HCT116 (cell line): Measurements from ENCODE around the gene LRRK2. TPM values are rescaled to one million over a fixed set of nuclear protein-coding genes. Genes with fewer than 3 reads are reported as not detected.

Source experiments
- ATAC-seq: fragments of 200-7000 bp; cut with Tn5 transposase; 2 replicates; pipeline ENCODE4 v1.9.1; 2020; ENCODE audit warnings: mild to moderate bottlenecking, moderate library complexity
- BruUV-seq: library from RNA; stranded (reverse); fragments of 400-500 nt; replicated peaks from 2 replicates; lab custom pipeline; 2021; lab: Mats Ljungman, UMichigan
- CTCF ChIA-PET: fragments of 300-600 bp; sonication (Branson Sonifier 250); formaldehyde crosslinking; loops from one replicate; lab custom pipeline; 2021; ENCODE audit warnings: antibody characterized with exemption; lab: Charles Lee
- POLR2A ChIA-PET: fragments of 300-600, 350-600 bp; sonication (Branson Sonifier 250); formaldehyde crosslinking; loops from one replicate; lab custom pipeline; 2021; ENCODE audit warnings: antibody characterized with exemption; lab: Charles Lee
- RAD21 ChIA-PET, 2 experiments: fragments of 300-600 bp; sonication (Branson Sonifier 250); formaldehyde crosslinking; loops; one replicate each; lab custom pipeline; 2023; ENCODE audit warnings: low total read pairs in 2 of 2; ENCODE audit not compliant: uncharacterized antibody in 2 of 2, unreplicated experiment in 2 of 2, low non-redundant PET in 1 of 2; lab: Charles Lee
- DNase-seq: peaks from one replicate; pipeline ENCODE4 v3.0.0-alpha.2; 2010; ENCODE audit warnings: low read depth, low spot score
- H2AFZ ChIP-seq: fragments of 200-600 bp; shearing (Covaris generic), sonication (generic); 2 replicates; pipeline ENCODE4 v1.6.1; 2017; ENCODE audit warnings: low read depth, mixed run types, mixed read lengths, antibody characterized with exemption, low read length; ENCODE audit not compliant: poor library complexity, severe bottlenecking
- H3K27ac ChIP-seq: 2 replicates; pipeline ENCODE4 v1.5.1; 2012; ENCODE audit warnings: low read depth, low read length
- H3K27me3 ChIP-seq: fragments of 200-600 bp; sonication (generic); 2 replicates; pipeline ENCODE4 v1.6.1; 2016; ENCODE audit warnings: mixed run types, low read length, mixed read lengths; ENCODE audit not compliant: insufficient read depth
- H3K36me3 ChIP-seq, 2 experiments: fragments of 200-500 bp in 1 of 2; fragments of 200-600 bp in 1 of 2; sonication (Bioruptor generic) in 1 of 2; sonication (generic) in 1 of 2; 2 replicates each; pipeline versions ENCODE4 v1.5.1 to v1.6.1; 2014 to 2016; ENCODE audit warnings: low read length in 2 of 2, inconsistent platforms in 1 of 2, mixed read lengths in 1 of 2, mixed run types in 1 of 2; ENCODE audit not compliant: insufficient read depth in 2 of 2, control insufficient read depth in 1 of 2
- H3K4me1 ChIP-seq, 2 experiments: fragments of 200-600 bp in 1 of 2; sonication (generic) in 1 of 2; 2 replicates each; pipeline versions ENCODE4 v1.5.1 to v1.6.1; 2012 to 2017; ENCODE audit warnings: low read length in 2 of 2, inconsistent platforms in 1 of 2, mild to moderate bottlenecking in 1 of 2, mixed read lengths in 1 of 2, mixed run types in 1 of 2, moderate library complexity in 1 of 2; ENCODE audit not compliant: insufficient read depth in 2 of 2, control insufficient read depth in 1 of 2
- H3K4me2 ChIP-seq: fragments of 200-600 bp; sonication (generic); 2 replicates; pipeline ENCODE4 v1.6.1; 2017; ENCODE audit warnings: mixed run types, low read length, mixed read lengths
- H3K4me3 ChIP-seq, 2 experiments: fragments of 200-600 bp in 1 of 2; sonication (generic) in 1 of 2; replicated peaks in 1 of 2; 2 replicates each; pipeline ENCODE4 v1.5.1; 2011 to 2016; ENCODE audit warnings: low read length in 2 of 2, control low read depth in 1 of 2, low read depth in 1 of 2, mild to moderate bottlenecking in 1 of 2, mixed read lengths in 1 of 2, mixed run types in 1 of 2
- H3K79me2 ChIP-seq: fragments of 200-600 bp; sonication (generic); 2 replicates; pipeline ENCODE4 v1.6.1; 2017; ENCODE audit warnings: mild to moderate bottlenecking, mixed run types, low read length, moderate library complexity, mixed read lengths; ENCODE audit not compliant: insufficient read depth
- H3K9ac ChIP-seq: fragments of 200-600 bp; sonication (generic); 2 replicates; pipeline ENCODE4 v1.6.1; 2016; ENCODE audit warnings: low read length, mixed read lengths
- H3K9me2 ChIP-seq: fragments of 200-600 bp; sonication (generic), shearing (Covaris generic); 2 replicates; pipeline ENCODE4 v1.6.1; 2017; ENCODE audit warnings: mixed run types, mild to moderate bottlenecking, moderate library complexity; ENCODE audit not compliant: insufficient read depth
- H3K9me3 ChIP-seq, 2 experiments: fragments of 200-500 bp in 1 of 2; fragments of 200-600 bp in 1 of 2; sonication (Bioruptor generic) in 1 of 2; sonication (generic) in 1 of 2; 2 replicates each; pipeline ENCODE4 v1.6.1; 2014 to 2017; ENCODE audit warnings: low read length in 2 of 2, mixed read lengths in 2 of 2, inconsistent platforms in 1 of 2, low read depth in 1 of 2, mild to moderate bottlenecking in 1 of 2, mixed run types in 1 of 2, moderate library complexity in 1 of 2; ENCODE audit not compliant: control insufficient read depth in 1 of 2, insufficient read depth in 1 of 2
- H4K20me1 ChIP-seq: fragments of 200-600 bp; sonication (generic), shearing (Covaris generic); 2 replicates; pipeline ENCODE4 v1.6.1; 2017; ENCODE audit warnings: mixed run types, mild to moderate bottlenecking, moderate library complexity; ENCODE audit not compliant: insufficient read depth
- CTCF ChIP-seq, 3 experiments: fragments of 200-600 bp in 1 of 3; sonication (generic) in 1 of 3; IDR thresholded peaks in 2 of 3; conservative IDR thresholded peaks in 1 of 3; 2 replicates each; pipeline ENCODE4 v1.5.1; 2012 to 2017; ENCODE audit warnings: low read depth in 2 of 3, low read length in 2 of 3, antibody characterized with exemption in 1 of 3, borderline replicate concordance in 1 of 3, control low read depth in 1 of 3, mild to moderate bottlenecking in 1 of 3, mixed read lengths in 1 of 3, mixed run types in 1 of 3, moderate library complexity in 1 of 3; ENCODE audit not compliant: insufficient read depth in 1 of 3
- EGR1 ChIP-seq: IDR thresholded peaks from 2 replicates; pipeline ENCODE4 v1.6.1; 2012; ENCODE audit warnings: low read depth
- FOSL1 ChIP-seq: IDR thresholded peaks from 2 replicates; pipeline ENCODE4 v1.6.1; 2012; ENCODE audit warnings: low read depth
- JUND ChIP-seq: IDR thresholded peaks from 2 replicates; pipeline ENCODE4 v1.6.1; 2012
- RAD21 ChIP-seq: IDR thresholded peaks from 2 replicates; pipeline ENCODE4 v1.6.1; 2012; ENCODE audit warnings: low read depth, mild to moderate bottlenecking
- REST ChIP-seq: IDR thresholded peaks from 2 replicates; pipeline ENCODE4 v1.6.1; 2012; ENCODE audit warnings: low read depth
- ZNF274 ChIP-seq: fragments of 200-500 bp; sonication (Bioruptor generic); IDR thresholded peaks from 2 replicates; pipeline ENCODE4 v1.6.1; 2014; ENCODE audit warnings: mild to moderate bottlenecking, low read depth, low read length, inconsistent platforms
- intact Hi-C: fragments of 100-400 bp; cut with micrococcal nuclease; formaldehyde crosslinking; loops from 2 replicates; pipeline ENCODE4 v1.10.0; 2022
- total RNA-seq: library from RNA; stranded (reverse); gene quantifications from one replicate; pipeline ENCODE4 v1.2.1, GENCODE V29; 2021; ENCODE audit not compliant: unreplicated experiment

The LRRK2 gene
- total RNA-seq, 1 experiment from 2014 or later, result 0.20 TPM

- H3K9ac ChIP-seq, result no peak overlapping the region
- no peak overlapping the region for H3K4me2 ChIP-seq
- ATAC-seq, result no peak
- ChIA-PET POLR2A (no interaction called here), RAD21 (no interaction called here)
- H3K27ac ChIP-seq, result no peak overlapping the region
- no peaks in the 10 kb centered on the region for H4K20me1 ChIP-seq
- H3K4me1 ChIP-seq, result no peaks in the 10 kb centered on the region
- H3K27me3 ChIP-seq, result no peaks in the 10 kb centered on the region
- H3K9me2 ChIP-seq, result no peaks in the 10 kb centered on the region
- no TSS peak for BruUV-seq
- TF ChIP-seq ZNF274, result no peak
- TF ChIP-seq, all 23 proteins: peak for 0
- Histone ChIP-seq H3K4me3 (no peak overlapping the region), H3K9me3 (no peaks in the 10 kb centered on the region), H2AFZ (no peak overlapping the region), H3K79me2 (no peaks in the 10 kb centered on the region), H3K36me3 (no peaks in the 10 kb centered on the region)
- CTCF ChIA-PET, result no interaction called here
- DNase-seq, result no peak
- intact Hi-C loops, result no loop called here
Measured at GRCh38 chr12:40225984-40226602, 1.3 kb downstream of the LRRK2 start.

GRCh38 chr12:40226705-40227104 is 1.9 kb downstream of the LRRK2 start:
- no peak for ATAC-seq
- Histone ChIP-seq H3K4me2 (no peak overlapping the region), H3K4me3 (no peak overlapping the region), H3K4me1 (no peaks in the 10 kb centered on the region), H3K9me3 (no peaks in the 10 kb centered on the region)
- POLR2A ChIA-PET, result no interaction called here
- no TSS peak for BruUV-seq
- no peak for TF ChIP-seq CTCF (IDR thresholded peaks at IDR 0.05 in 2 of 3, conservative IDR thresholded peaks at IDR 0.05 in 1 of 3; ENCODE audit: borderline replicate concordance in 1 of 3, insufficient read depth in 1 of 3, low read depth in 2 of 3, low read length in 2 of 3)
- TF ChIP-seq EGR1, result no peak
- no peak for TF ChIP-seq REST
- no peak for TF ChIP-seq JUND
- TF ChIP-seq FOSL1, result no peak
- TF ChIP-seq ZNF274, result no peak
- TF ChIP-seq RAD21, result no peak
- TF ChIP-seq, all 23 proteins: peak for 0
- ChIA-PET CTCF (no interaction called here), RAD21 (no interaction called here)
- no peaks in the 10 kb centered on the region for H3K79me2 ChIP-seq
- no peaks in the 10 kb centered on the region for H3K36me3 ChIP-seq
- no peaks in the 10 kb centered on the region for H3K27me3 ChIP-seq
- no peaks in the 10 kb centered on the region for H4K20me1 ChIP-seq
- no peak overlapping the region for H3K27ac ChIP-seq
- no peak overlapping the region for H2AFZ ChIP-seq
- intact Hi-C loops, result no loop called here
- no peak for DNase-seq
- H3K9ac ChIP-seq, result no peak overlapping the region
- H3K9me2 ChIP-seq, result no peaks in the 10 kb centered on the region
